HG03520 (cell line): Measurements from ENCODE around the gene IVNS1ABP.
"Not testable (repeated sequence)": the region's sequence is repeated elsewhere in the genome, so short reads cannot be mapped to it uniquely, and the experiment has no call there.

Experiments used
- ATAC-seq: cut with Tn5 transposase; IDR thresholded peaks from one replicate; pipeline ENCODE4 v1.9.1; 2021; ENCODE audit warnings: mild to moderate bottlenecking, moderate library complexity; ENCODE audit not compliant: unreplicated experiment

IVNS1ABP gene

GRCh38 chr1:185337246-185337645, 20.2 kb upstream of the IVNS1ABP start:
- no peak for ATAC-seq

- ATAC-seq, result no peak
These were observed 17.1 kb upstream of the IVNS1ABP start for GRCh38 chr1:185334182-185334581.

GRCh38 chr1:185328255-185328654, 11.2 kb upstream of the IVNS1ABP start:
- ATAC-seq, result no peak

GRCh38 chr1:185325413-185325812, 8.4 kb upstream of the IVNS1ABP start:
- ATAC-seq, result no peak

GRCh38 chr1:185324118-185324517, 7.1 kb upstream of the IVNS1ABP start:
- ATAC-seq, result no peak

- no peak for ATAC-seq
These were observed 5.6 kb upstream of the IVNS1ABP start for GRCh38 chr1:185322636-185323035.

GRCh38 chr1:185321653-185322221, 4.7 kb upstream of the IVNS1ABP start:
- not testable (repeated sequence) for ATAC-seq

- ATAC-seq, result not testable (repeated sequence)
These were observed 4.1 kb upstream of the IVNS1ABP start for GRCh38 chr1:185321104-185321503.

GRCh38 chr1:185319139-185319475, 2.1 kb upstream of the IVNS1ABP start:
- no peak for ATAC-seq

- no peak for ATAC-seq
These were observed 1.5 kb upstream of the IVNS1ABP start for GRCh38 chr1:185318431-185319138.

GRCh38 chr1:185317886-185318310, 855 bp upstream of the IVNS1ABP start:
- ATAC-seq, result peak; percentile 39

- peak; percentile 42 for ATAC-seq
These were observed 645 bp downstream of the IVNS1ABP start for GRCh38 chr1:185316163-185317033.

- peak; percentile 0 for ATAC-seq
These were observed 1.5 kb downstream of the IVNS1ABP start for GRCh38 chr1:185315445-185316071.

- no peak for ATAC-seq
These were observed 2.6 kb downstream of the IVNS1ABP start for GRCh38 chr1:185314411-185314810.

GRCh38 chr1:185312361-185313138, 4.5 kb downstream of the IVNS1ABP start:
- ATAC-seq, result no peak

GRCh38 chr1:185311589-185312225, 5.3 kb downstream of the IVNS1ABP start:
- ATAC-seq, result no peak

GRCh38 chr1:185309566-185309965, 7.5 kb downstream of the IVNS1ABP start:
- ATAC-seq, result no peak

GRCh38 chr1:185308126-185308525, 8.9 kb downstream of the IVNS1ABP start:
- no peak for ATAC-seq

- ATAC-seq, result no peak
These were observed 11.6 kb downstream of the IVNS1ABP start for GRCh38 chr1:185305419-185305818.

- no peak for ATAC-seq
These were observed 16.9 kb downstream of the IVNS1ABP start for GRCh38 chr1:185300152-185300551.
